ENCODE data around the gene ATP5PO.

The ATP5PO gene

GRCh38 chr21:33915368-33916199 lies at the start of gene ATP5PO:
Gene ATP5PO, minus strand, starts transcription at chr21:33915804. Its CDS starts 41 bp downstream, at chr21:33915763.
- DNase-seq (ENCODE audit: low read depth): peak; percentile 97

- DNase-seq (ENCODE audit: low read depth): peak; percentile 71
Observed at GRCh38 chr21:33964706-33965325, 49.2 kb upstream of the ATP5PO start.

- DNase-seq (ENCODE audit: low read depth): no peak
Observed at GRCh38 chr21:33963848-33964555, 48.4 kb upstream of the ATP5PO start.

- DNase-seq (ENCODE audit: low read depth): no peak
Observed at GRCh38 chr21:33962290-33962689, 46.7 kb upstream of the ATP5PO start.

- DNase-seq (ENCODE audit: low read depth): no peak
Observed at GRCh38 chr21:33961061-33961460, 45.5 kb upstream of the ATP5PO start.

GRCh38 chr21:33959680-33960079 lies 44.1 kb upstream of the ATP5PO start:
- no peak for DNase-seq (ENCODE audit: low read depth)

GRCh38 chr21:33954395-33954794 lies 38.8 kb upstream of the ATP5PO start:
- no peak for DNase-seq (ENCODE audit: low read depth)

GRCh38 chr21:33951276-33952178 lies 35.9 kb upstream of the ATP5PO start:
- peak; percentile 86 for DNase-seq (ENCODE audit: low read depth)

- no peak for DNase-seq (ENCODE audit: low read depth)
Observed at GRCh38 chr21:33950431-33951079, 35.0 kb upstream of the ATP5PO start.

GRCh38 chr21:33949516-33950430 lies 34.2 kb upstream of the ATP5PO start:
- DNase-seq (ENCODE audit: low read depth): no peak

GRCh38 chr21:33948951-33949444 lies 33.4 kb upstream of the ATP5PO start:
- no peak for DNase-seq (ENCODE audit: low read depth)

GRCh38 chr21:33948096-33948950 lies 32.7 kb upstream of the ATP5PO start:
- peak; percentile 77 for DNase-seq (ENCODE audit: low read depth)

GRCh38 chr21:33947451-33948095 lies 32.0 kb upstream of the ATP5PO start:
- peak; percentile 98 for DNase-seq (ENCODE audit: low read depth)

GRCh38 chr21:33945652-33946270 lies 30.2 kb upstream of the ATP5PO start:
- no peak for DNase-seq (ENCODE audit: low read depth)

GRCh38 chr21:33944185-33944763 lies 28.7 kb upstream of the ATP5PO start:
- no peak for DNase-seq (ENCODE audit: low read depth)

- DNase-seq (ENCODE audit: low read depth): no peak
Observed at GRCh38 chr21:33943293-33943692, 27.7 kb upstream of the ATP5PO start.

GRCh38 chr21:33942426-33942825 lies 26.8 kb upstream of the ATP5PO start:
- DNase-seq (ENCODE audit: low read depth): no peak

GRCh38 chr21:33940881-33941245 lies 25.3 kb upstream of the ATP5PO start:
- peak; percentile 94 for DNase-seq (ENCODE audit: low read depth)

Measured in amniotic epithelial cell (primary cell).